Measurements from ENCODE around the gene EBLN2.

Gene EBLN2

GRCh38 chr3:73026760-73027113 lies 34.7 kb upstream of the EBLN2 start:
- H3K4me3 ChIP-seq (ENCODE audit: low read depth, low read length): no peak overlapping the region
- in situ Hi-C loops (cut with HindIII; ENCODE audit: low sequenced_read_pairs): no loop called here
- TF ChIP-seq CTCF (IDR thresholded peaks at IDR 0.05; ENCODE audit: low read depth, low read length, missing control alignments): no peak
- no peak for DNase-seq (ENCODE audit: low read depth)

GRCh38 chr3:73028803-73029202 lies 32.7 kb upstream of the EBLN2 start:
- DNase-seq (ENCODE audit: low read depth): no peak
- no peak overlapping the region for H3K4me3 ChIP-seq (ENCODE audit: low read depth, low read length)
- in situ Hi-C loops (cut with HindIII; ENCODE audit: low sequenced_read_pairs): no loop called here
- TF ChIP-seq CTCF (IDR thresholded peaks at IDR 0.05; ENCODE audit: low read depth, low read length, missing control alignments): no peak

- no peak overlapping the region for H3K4me3 ChIP-seq (ENCODE audit: low read depth, low read length)
- in situ Hi-C loops (cut with HindIII; ENCODE audit: low sequenced_read_pairs): no loop called here
- no peak for TF ChIP-seq CTCF (IDR thresholded peaks at IDR 0.05; ENCODE audit: low read depth, low read length, missing control alignments)
- peak; percentile 65 for DNase-seq (ENCODE audit: low read depth)
Measured at GRCh38 chr3:73029321-73029796, 32.1 kb upstream of the EBLN2 start.

- H3K4me3 ChIP-seq (ENCODE audit: low read depth, low read length): no peak overlapping the region
- no peak for TF ChIP-seq CTCF (IDR thresholded peaks at IDR 0.05; ENCODE audit: low read depth, low read length, missing control alignments)
- in situ Hi-C loops (cut with HindIII; ENCODE audit: low sequenced_read_pairs): no loop called here
- no peak for DNase-seq (ENCODE audit: low read depth)
Measured at GRCh38 chr3:73030073-73030597, 31.3 kb upstream of the EBLN2 start.

GRCh38 chr3:73031573-73032103 lies 29.8 kb upstream of the EBLN2 start:
- TF ChIP-seq CTCF (IDR thresholded peaks at IDR 0.05; ENCODE audit: low read depth, low read length, missing control alignments): no peak
- H3K4me3 ChIP-seq (ENCODE audit: low read depth, low read length): no peak overlapping the region
- no peak for DNase-seq (ENCODE audit: low read depth)
- in situ Hi-C loops (cut with HindIII; ENCODE audit: low sequenced_read_pairs): no loop called here

- no peak overlapping the region for H3K4me3 ChIP-seq (ENCODE audit: low read depth, low read length)
- DNase-seq (ENCODE audit: low read depth): peak; percentile 42
- no peak for TF ChIP-seq CTCF (IDR thresholded peaks at IDR 0.05; ENCODE audit: low read depth, low read length, missing control alignments)
- in situ Hi-C loops (cut with HindIII; ENCODE audit: low sequenced_read_pairs): no loop called here
Measured at GRCh38 chr3:73036694-73037591, 24.5 kb upstream of the EBLN2 start.

Measured in astrocyte of the cerebellum (primary cell).